Choroid plexus epithelial cell (primary cell): ENCODE measurements around the gene BICDL2.
"Not testable (repeated sequence)": the region's sequence is repeated elsewhere in the genome, so short reads cannot be mapped to it uniquely, and the experiment has no call there.

Source experiments
- DNase-seq: peaks from one replicate; pipeline ENCODE4 v3.0.0-alpha.2; 2010; ENCODE audit warnings: low read depth
- H3K4me3 ChIP-seq: 2 replicates; pipeline ENCODE4 v1.5.1; 2011; ENCODE audit warnings: low read depth, mild to moderate bottlenecking, control low read depth, low read length, moderate library complexity
- CTCF ChIP-seq: conservative IDR thresholded peaks from 2 replicates; pipeline ENCODE4 v1.5.1; 2011; ENCODE audit warnings: low read depth, mild to moderate bottlenecking, control low read depth, inconsistent platforms, low read length, moderate library complexity

BICDL2 gene

GRCh38 chr16:3036726-3037315 lies at the start of gene BICDL2:
BICDL2 (minus strand) TSS chr16:3036944; CDS start chr16:3035496, 1,448 bp downstream.
- no peak for TF ChIP-seq CTCF
- no peak within 1 kb of the TSS for H3K4me3 ChIP-seq

GRCh38 chr16:3085868-3086595 lies 49.3 kb upstream of the BICDL2 start:
- no peak for DNase-seq
- H3K4me3 ChIP-seq: no peak overlapping the region
- no peak for TF ChIP-seq CTCF

More at GRCh38 chr16:3036726-3037315, at the start of gene BICDL2:
- DNase-seq: no peak

- TF ChIP-seq CTCF: no peak
- DNase-seq: no peak
- H3K4me3 ChIP-seq: no peak overlapping the region
These were observed 48.4 kb upstream of the BICDL2 start for GRCh38 chr16:3084969-3085670.

- TF ChIP-seq CTCF: no peak
- DNase-seq: no peak
- H3K4me3 ChIP-seq: no peak overlapping the region
These were observed 47.7 kb upstream of the BICDL2 start for GRCh38 chr16:3084491-3084890.

GRCh38 chr16:3083408-3083807 lies 46.7 kb upstream of the BICDL2 start:
- not testable (repeated sequence) for H3K4me3 ChIP-seq, DNase-seq

GRCh38 chr16:3081957-3082356 lies 45.2 kb upstream of the BICDL2 start:
- H3K4me3 ChIP-seq, DNase-seq: not testable (repeated sequence)

GRCh38 chr16:3080024-3080423 lies 43.3 kb upstream of the BICDL2 start:
- DNase-seq: no peak
- TF ChIP-seq CTCF: no peak

GRCh38 chr16:3076577-3076976 lies 39.8 kb upstream of the BICDL2 start:
- no peak overlapping the region for H3K4me3 ChIP-seq
- no peak for TF ChIP-seq CTCF
- no peak for DNase-seq

More at GRCh38 chr16:3080024-3080423, 43.3 kb upstream of the BICDL2 start:
- no peak overlapping the region for H3K4me3 ChIP-seq

- H3K4me3 ChIP-seq, DNase-seq: not testable (repeated sequence)
These were observed 39.2 kb upstream of the BICDL2 start for GRCh38 chr16:3075946-3076345.
